ENCODE data around the gene CRIP2.

DNA sequence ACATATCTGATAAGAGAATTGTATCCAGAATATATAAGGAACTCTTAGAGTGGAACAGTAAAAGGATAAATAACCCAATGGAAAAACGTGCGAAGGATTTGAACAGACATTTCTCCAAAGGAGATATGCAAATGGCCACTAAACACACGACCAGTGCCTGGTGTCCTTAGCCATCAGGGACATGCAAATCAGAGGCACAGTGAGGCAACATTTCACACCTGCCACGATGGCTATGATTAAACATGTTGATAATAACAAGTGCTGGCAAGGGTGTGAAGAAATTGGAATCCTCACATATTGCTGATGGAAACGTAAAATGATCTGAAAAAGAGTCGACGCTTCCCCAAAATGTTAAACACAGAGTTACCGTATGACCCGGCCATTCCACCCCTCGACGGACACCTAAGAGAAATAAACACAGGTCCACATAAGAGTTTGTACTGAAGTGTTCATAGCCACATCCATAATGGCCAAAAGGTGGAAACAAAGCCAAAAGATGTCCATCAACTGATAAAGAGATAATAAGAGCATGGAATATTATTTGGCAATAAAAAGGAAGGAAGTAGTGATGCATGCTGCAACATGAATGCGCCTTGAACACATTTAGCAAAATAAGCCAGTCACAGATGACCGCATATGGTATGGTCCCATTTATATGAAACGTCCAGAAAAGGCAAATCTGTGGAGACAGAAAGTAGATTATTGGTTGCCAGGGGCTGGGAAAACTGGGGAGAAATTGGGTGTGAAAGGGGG, 45.5 kb downstream of the CRIP2 start:
- TF ChIP-seq JUN (IDR thresholded peaks at IDR 0.05; ENCODE audit: borderline replicate concordance, insufficient read depth, insufficient read length, low read depth) (no peak), POLR2A (IDR thresholded peaks at IDR 0.05; ENCODE audit: low read depth, low read length) (no peak)
- TF ChIP-seq, protein P1, sequence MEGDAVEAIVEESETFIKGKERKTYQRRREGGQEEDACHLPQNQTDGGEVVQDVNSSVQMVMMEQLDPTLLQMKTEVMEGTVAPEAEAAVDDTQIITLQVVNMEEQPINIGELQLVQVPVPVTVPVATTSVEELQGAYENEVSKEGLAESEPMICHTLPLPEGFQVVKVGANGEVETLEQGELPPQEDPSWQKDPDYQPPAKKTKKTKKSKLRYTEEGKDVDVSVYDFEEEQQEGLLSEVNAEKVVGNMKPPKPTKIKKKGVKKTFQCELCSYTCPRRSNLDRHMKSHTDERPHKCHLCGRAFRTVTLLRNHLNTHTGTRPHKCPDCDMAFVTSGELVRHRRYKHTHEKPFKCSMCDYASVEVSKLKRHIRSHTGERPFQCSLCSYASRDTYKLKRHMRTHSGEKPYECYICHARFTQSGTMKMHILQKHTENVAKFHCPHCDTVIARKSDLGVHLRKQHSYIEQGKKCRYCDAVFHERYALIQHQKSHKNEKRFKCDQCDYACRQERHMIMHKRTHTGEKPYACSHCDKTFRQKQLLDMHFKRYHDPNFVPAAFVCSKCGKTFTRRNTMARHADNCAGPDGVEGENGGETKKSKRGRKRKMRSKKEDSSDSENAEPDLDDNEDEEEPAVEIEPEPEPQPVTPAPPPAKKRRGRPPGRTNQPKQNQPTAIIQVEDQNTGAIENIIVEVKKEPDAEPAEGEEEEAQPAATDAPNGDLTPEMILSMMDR (IDR thresholded peaks at IDR 0.05; ENCODE audit: extremely low read depth in 1 of 2, insufficient read depth in 1 of 2, low read depth in 1 of 2, low read length in 2 of 2): no peak

Data from endothelial cell of umbilical vein (primary cell).